Bronchial epithelial cell (primary cell): Measurements from ENCODE around the gene MCL1. TPM values are rescaled to one million over a fixed set of nuclear protein-coding genes. Genes with fewer than 3 reads are reported as not detected.

ENCODE experiments used
- DNase-seq: peaks from one replicate; pipeline ENCODE4 v3.0.0-alpha.2; 2010; ENCODE audit warnings: low read depth
- FAIRE-seq: peaks from 2 replicates; lab custom pipeline; 2011; peaks lifted over from hg19 to GRCh38; lab: Jason Lieb, UNC
- H3K27me3 ChIP-seq: 2 replicates; pipeline ENCODE4 v1.5.1; 2011; ENCODE audit warnings: low read length; ENCODE audit not compliant: control insufficient read depth, insufficient read depth
- H3K36me3 ChIP-seq: 2 replicates; pipeline ENCODE4 v1.5.1; 2011; ENCODE audit warnings: low read length; ENCODE audit not compliant: control insufficient read depth, insufficient read depth
- H3K4me3 ChIP-seq: 2 replicates; pipeline ENCODE4 v1.5.1; 2011; ENCODE audit warnings: mild to moderate bottlenecking, low read depth, low read length, control low read depth
- total RNA-seq: library from RNA; depleted of rRNA; stranded (reverse); fragments of >200 nt; gene quantifications from 2 replicates; pipeline ENCODE4 v1.2.1, GENCODE V29; 2014
- TF ChIP-seq, protein P1 (sequence below): IDR thresholded peaks from 2 replicates; pipeline ENCODE4 v1.5.1; 2011; ENCODE audit warnings: mild to moderate bottlenecking, moderate library complexity, low read length, control low read depth, inconsistent platforms; ENCODE audit not compliant: insufficient read depth, severe bottlenecking

The MCL1 gene
- total RNA-seq, 1 donor from 2014 or later: 280 TPM

DNA sequence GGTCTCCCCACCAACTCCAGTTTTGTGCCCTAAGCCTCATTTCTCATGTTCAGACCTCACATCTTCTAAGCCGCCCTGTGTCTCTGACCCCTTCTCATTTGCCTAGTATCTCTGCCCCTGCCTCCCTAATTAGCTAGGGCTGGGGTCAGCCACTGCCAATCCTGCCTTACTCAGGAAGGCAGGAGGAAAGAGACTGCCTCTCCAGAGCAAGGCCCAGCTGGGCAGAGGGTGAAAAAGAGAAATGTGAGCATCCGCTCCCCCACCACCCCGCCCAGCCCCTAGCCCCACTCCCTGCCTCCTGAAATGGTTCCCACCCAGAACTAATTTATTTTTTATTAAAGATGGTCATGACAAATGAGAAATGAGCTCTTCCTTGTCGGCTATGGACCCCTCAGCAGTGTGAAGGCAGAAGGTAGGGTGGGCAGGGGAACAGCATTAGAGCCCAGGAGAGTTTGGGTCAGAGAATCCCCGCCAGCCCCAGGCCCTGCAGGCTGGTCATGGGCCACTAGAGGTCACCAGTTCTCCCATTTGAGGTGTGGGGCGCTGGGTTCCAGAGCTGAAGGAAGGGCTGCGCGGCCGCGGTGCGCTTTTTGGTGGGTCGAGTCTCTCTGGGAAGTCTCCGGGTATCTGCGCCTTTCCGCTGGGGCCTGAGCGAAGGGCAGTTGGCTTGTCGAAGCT lies 18.7 kb downstream of the MCL1 start:
- DNase-seq: no peak
- H3K36me3 ChIP-seq: peaks cover 6% of the 10 kb centered on the region
- H3K27me3 ChIP-seq: no peaks in the 10 kb centered on the region
- no peak for FAIRE-seq
- peak overlapping the region; percentile 53 for H3K4me3 ChIP-seq
- TF ChIP-seq, protein P1, sequence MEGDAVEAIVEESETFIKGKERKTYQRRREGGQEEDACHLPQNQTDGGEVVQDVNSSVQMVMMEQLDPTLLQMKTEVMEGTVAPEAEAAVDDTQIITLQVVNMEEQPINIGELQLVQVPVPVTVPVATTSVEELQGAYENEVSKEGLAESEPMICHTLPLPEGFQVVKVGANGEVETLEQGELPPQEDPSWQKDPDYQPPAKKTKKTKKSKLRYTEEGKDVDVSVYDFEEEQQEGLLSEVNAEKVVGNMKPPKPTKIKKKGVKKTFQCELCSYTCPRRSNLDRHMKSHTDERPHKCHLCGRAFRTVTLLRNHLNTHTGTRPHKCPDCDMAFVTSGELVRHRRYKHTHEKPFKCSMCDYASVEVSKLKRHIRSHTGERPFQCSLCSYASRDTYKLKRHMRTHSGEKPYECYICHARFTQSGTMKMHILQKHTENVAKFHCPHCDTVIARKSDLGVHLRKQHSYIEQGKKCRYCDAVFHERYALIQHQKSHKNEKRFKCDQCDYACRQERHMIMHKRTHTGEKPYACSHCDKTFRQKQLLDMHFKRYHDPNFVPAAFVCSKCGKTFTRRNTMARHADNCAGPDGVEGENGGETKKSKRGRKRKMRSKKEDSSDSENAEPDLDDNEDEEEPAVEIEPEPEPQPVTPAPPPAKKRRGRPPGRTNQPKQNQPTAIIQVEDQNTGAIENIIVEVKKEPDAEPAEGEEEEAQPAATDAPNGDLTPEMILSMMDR: peak; percentile 93

DNA sequence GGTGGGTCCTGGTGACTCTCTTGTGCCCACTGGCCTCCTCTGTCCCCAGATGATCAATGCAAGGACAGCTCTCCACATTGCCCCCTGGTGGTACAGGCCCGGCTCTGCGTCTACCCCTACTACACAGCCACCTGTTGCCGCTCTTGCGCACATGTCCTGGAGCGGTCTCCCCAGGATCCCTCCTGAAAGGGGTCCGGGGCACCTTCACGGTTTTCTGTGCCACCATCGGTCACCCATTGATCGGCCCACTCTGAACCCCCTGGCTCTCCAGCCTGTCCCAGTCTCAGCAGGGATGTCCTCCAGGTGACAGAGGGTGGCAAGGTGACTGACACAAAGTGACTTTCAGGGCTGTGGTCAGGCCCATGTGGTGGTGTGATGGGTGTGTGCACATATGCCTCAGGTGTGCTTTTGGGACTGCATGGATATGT lies 19.4 kb downstream of the MCL1 start:
- FAIRE-seq (peak; percentile 7), DNase-seq (no peak)
- Histone ChIP-seq H3K4me3 (no peak overlapping the region), H3K36me3 (peaks cover 7% of the 10 kb centered on the region), H3K27me3 (no peaks in the 10 kb centered on the region)
- TF ChIP-seq, protein P1: peak; percentile 98

DNA sequence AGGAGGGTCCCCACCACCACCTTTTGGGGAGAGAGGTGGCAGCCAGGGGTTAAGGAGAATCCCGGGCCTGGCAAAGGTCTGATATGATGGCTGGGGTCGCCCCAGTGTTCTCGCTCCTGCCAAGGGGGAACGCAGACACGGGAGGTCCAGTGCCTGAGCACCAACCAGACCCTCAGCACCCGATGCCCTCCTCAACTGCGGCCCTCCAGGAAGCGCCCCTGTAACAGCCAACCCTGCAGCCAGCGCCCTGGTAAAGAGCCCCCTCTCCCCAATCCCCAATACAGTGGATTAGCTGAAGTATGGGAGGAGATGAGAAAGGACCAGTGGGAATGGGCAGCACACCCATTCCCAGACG lies 19.8 kb downstream of the MCL1 start:
- H3K36me3 ChIP-seq: peaks cover 7% of the 10 kb centered on the region
- DNase-seq: no peak

DNA sequence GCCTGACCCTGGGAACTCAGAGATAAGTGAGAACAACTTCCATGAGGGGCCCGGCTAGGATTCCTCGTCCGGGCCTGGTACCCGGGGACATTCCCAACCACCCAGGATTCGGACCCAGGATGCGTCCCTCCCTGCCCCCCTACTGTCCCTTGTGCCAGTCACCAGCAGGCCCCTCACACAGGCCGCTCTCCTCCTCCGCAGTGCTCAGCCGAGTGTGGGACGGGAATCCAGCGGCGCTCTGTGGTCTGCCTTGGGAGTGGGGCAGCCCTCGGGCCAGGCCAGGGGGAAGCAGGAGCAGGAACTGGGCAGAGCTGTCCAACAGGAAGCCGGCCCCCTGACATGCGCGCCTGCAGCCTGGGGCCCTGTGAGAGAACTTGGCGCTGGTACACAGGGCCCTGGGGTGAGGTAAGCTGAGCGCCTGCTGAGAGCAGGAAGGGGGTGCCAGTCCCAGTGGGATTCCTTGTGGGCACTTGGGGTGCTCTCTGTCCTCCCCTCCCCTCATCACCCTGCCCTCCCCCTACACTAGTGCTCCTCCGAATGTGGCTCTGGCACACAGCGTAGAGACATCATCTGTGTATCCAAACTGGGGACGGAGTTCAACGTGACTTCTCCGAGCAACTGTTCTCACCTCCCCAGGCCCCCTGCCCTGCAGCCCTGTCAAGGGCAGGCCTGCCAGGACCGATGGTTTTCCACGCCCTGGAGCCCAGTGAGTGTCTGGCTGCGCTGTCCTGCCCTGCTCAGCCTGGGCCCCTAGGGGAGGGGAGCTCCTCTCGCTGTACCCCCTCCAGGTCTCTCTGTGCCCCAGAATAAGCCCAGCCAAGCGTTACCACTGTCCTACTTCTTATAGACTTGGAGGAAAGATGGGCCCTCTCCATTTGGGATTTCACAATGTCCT lies 20.4 kb downstream of the MCL1 start:
- no peak for DNase-seq
- FAIRE-seq: no peak
- no peaks in the 10 kb centered on the region for H3K27me3 ChIP-seq
- peaks cover 8% of the 10 kb centered on the region for H3K36me3 ChIP-seq
- TF ChIP-seq, protein P1: no peak
- no peak overlapping the region for H3K4me3 ChIP-seq

More for the DNA sequence above, 19.8 kb downstream of the MCL1 start:
- Histone ChIP-seq H3K27me3 (no peaks in the 10 kb centered on the region), H3K4me3 (no peak overlapping the region)
- TF ChIP-seq, protein P1: no peak
- FAIRE-seq: no peak

DNA sequence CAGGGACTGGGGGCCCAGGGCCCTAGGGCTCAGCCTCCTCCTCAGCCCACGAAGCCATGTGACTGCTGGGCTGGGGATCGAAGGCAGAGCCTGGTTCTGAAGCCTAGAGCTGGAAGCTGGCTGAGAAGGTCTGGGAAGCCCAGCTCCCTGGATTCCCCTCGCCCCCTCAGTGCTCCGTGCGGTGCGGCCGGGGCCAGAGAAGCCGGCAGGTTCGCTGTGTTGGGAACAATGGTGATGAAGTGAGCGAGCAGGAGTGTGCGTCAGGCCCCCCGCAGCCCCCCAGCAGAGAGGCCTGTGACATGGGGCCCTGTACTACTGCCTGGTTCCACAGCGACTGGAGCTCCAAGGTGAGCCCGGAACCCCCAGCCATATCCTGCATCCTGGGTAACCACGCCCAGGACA lies 21.1 kb downstream of the MCL1 start:
- no peak for FAIRE-seq
- no peaks in the 10 kb centered on the region for H3K27me3 ChIP-seq
- no peak for DNase-seq
- H3K4me3 ChIP-seq: no peak overlapping the region
- H3K36me3 ChIP-seq: peaks cover 9% of the 10 kb centered on the region
- TF ChIP-seq, protein P1: no peak
